ENCODE measurements around the gene PLEKHN1.
"Not testable (repeated sequence)": the region's sequence is repeated elsewhere in the genome, so short reads cannot be mapped to it uniquely, and the experiment has no call there.

The PLEKHN1 gene

DNA sequence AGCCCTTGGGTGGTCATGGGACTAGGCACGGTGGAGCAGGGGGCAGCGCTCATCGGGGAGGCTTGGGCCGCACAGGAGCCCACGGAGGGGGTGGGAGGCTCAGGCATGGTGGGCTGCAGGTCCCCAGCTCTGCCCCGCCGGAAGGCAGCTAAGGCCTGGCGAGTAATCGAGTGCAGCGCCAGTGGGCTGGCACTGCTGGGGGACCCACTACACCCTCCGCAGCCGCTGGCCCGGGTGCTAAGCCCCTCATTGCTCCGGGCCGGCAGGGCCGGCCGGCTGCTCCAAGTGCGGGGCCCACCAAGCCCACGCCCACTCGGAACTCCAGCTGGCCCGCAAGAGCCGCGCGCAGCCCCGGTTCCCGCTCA is 52.0 kb downstream of the PLEKHN1 start:
- not testable (repeated sequence) for H3K4me2 ChIP-seq (ENCODE audit: insufficient read depth, low read length); H2AFZ ChIP-seq (ENCODE audit: low read depth, low read length); H3K9ac ChIP-seq (ENCODE audit: low read depth, low read length); H3K27ac ChIP-seq (ENCODE audit: low read length); H3K36me3 ChIP-seq (ENCODE audit: insufficient read depth, low read length); H3K4me3 ChIP-seq (ENCODE audit: low read depth in 1 of 2, low read length in 2 of 2); H3K9me3 ChIP-seq (ENCODE audit: insufficient read depth, low read length, severe bottlenecking); ATAC-seq (ENCODE audit: insufficient read depth, low read depth); H3K27me3 ChIP-seq (ENCODE audit: insufficient read depth, low read length, poor library complexity); DNase-seq
- Histone ChIP-seq H3K79me2 (ENCODE audit: insufficient read depth, low read length) (peaks cover 14% of the 10 kb centered on the region), H3K4me1 (ENCODE audit: insufficient read depth, low read length) (peaks cover 41% of the 10 kb centered on the region), H4K20me1 (ENCODE audit: insufficient read depth, low read length) (peaks cover 24% of the 10 kb centered on the region)

DNA sequence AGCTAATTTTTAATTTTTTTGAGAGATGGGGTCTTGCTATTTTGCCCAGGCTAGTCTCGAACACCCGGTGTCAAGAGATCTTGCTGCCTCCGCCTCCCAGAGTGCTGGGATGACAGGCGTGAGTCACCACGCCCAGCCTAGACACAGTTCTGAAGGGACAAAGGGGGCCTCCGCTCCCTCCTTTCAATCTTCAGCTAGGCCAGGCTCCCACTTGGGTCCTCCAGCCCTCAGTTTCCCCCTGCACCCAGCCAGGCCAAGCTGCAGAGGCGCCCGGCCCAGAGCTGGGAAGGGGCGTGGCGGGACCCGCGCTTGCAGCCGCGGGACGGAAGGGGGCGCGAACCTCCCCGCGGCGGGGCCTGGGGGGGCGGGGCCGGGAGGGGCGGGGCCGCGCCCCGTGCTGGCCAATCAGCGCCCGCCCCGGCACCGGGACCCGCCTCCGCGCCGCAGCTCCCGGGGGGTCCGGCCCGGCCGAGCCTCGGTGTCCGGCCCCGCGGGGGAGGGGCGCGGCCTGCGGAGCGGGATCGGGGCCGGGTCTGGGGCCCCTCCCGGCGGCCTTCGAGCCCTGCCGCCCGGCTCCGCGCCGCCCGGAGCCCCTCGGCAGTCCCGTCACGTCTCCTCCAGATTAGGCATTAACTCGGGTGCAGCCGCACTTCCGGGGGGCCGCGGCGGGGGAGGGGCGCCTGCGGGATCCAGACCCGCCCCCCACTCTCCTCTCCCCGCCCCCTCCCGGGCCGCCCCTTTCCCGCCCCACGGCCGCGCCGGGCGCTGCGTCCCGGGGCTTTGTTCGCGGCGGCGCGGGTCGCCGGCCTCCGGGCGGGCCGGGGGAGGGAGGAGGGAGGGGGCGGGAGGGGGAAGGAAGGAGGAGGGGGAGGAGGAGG is 53.1 kb downstream of the PLEKHN1 start:
- Histone ChIP-seq H2AFZ (ENCODE audit: low read depth, low read length) (peak overlapping the region; percentile 75), H4K20me1 (ENCODE audit: insufficient read depth, low read length) (peaks cover 26% of the 10 kb centered on the region), H3K9me3 (ENCODE audit: insufficient read depth, low read length, severe bottlenecking) (no peaks in the 10 kb centered on the region), H3K36me3 (ENCODE audit: insufficient read depth, low read length) (no peaks in the 10 kb centered on the region), H3K4me3 (ENCODE audit: low read depth in 1 of 2, low read length in 2 of 2) (peak overlapping the region in 1 of 2 experiments; percentile 56; a peak in 2 of 4 replicates), H3K27me3 (ENCODE audit: insufficient read depth, low read length, poor library complexity) (no peaks in the 10 kb centered on the region), H3K4me2 (ENCODE audit: insufficient read depth, low read length) (peak overlapping the region; percentile 71), H3K9ac (ENCODE audit: low read depth, low read length) (peak overlapping the region; percentile 53), H3K4me1 (ENCODE audit: insufficient read depth, low read length) (peaks cover 32% of the 10 kb centered on the region), H3K79me2 (ENCODE audit: insufficient read depth, low read length) (peaks cover 6% of the 10 kb centered on the region; the same call in 1 of the 2 replicates), H3K27ac (ENCODE audit: low read length) (peak overlapping the region; percentile 52)
- ATAC-seq (ENCODE audit: insufficient read depth, low read depth), result peak; percentile 65
- peak; percentile 82 for DNase-seq
- TF ChIP-seq, protein P1, sequence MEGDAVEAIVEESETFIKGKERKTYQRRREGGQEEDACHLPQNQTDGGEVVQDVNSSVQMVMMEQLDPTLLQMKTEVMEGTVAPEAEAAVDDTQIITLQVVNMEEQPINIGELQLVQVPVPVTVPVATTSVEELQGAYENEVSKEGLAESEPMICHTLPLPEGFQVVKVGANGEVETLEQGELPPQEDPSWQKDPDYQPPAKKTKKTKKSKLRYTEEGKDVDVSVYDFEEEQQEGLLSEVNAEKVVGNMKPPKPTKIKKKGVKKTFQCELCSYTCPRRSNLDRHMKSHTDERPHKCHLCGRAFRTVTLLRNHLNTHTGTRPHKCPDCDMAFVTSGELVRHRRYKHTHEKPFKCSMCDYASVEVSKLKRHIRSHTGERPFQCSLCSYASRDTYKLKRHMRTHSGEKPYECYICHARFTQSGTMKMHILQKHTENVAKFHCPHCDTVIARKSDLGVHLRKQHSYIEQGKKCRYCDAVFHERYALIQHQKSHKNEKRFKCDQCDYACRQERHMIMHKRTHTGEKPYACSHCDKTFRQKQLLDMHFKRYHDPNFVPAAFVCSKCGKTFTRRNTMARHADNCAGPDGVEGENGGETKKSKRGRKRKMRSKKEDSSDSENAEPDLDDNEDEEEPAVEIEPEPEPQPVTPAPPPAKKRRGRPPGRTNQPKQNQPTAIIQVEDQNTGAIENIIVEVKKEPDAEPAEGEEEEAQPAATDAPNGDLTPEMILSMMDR (IDR thresholded peaks at IDR 0.05; ENCODE audit: borderline replicate concordance, extremely low read depth, low read length, poor library complexity, severe bottlenecking), result peak; percentile 64
- no peak for TF ChIP-seq EZH2 (IDR thresholded peaks at IDR 0.05; ENCODE audit: borderline replicate concordance, low read depth, low read length, severe bottlenecking)

DNA sequence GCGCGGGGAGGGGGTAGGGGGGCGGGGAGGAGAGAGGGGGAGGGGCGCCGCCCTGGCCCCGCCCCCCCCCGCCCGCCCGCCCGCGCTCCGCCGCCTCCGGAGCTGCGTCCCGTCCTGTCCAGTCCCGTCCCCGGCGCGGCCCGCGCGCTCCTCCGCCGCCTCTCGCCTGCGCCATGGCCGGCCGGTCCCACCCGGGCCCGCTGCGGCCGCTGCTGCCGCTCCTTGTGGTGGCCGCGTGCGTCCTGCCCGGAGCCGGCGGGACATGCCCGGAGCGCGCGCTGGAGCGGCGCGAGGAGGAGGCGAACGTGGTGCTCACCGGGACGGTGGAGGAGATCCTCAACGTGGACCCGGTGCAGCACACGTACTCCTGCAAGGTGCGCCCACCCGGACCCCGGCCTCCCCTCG is 53.7 kb downstream of the PLEKHN1 start, which contains the start of gene AGRN:
Gene AGRN, plus strand, starts transcription at position 121 of the 405 bp plus-strand sequence. Its CDS starts 53 bp downstream, at position 174.
- Histone ChIP-seq H3K4me3 (ENCODE audit: low read depth in 1 of 2, low read length in 2 of 2) (peak within 1 kb of the TSS; percentile 23 to 82; a peak in 3 of 4 replicates), H3K27ac (ENCODE audit: low read length) (peak within 1 kb of the TSS; percentile 56), H2AFZ (ENCODE audit: low read depth, low read length) (peak within 1 kb of the TSS; percentile 78), H3K27me3 (ENCODE audit: insufficient read depth, low read length, poor library complexity) (no peaks in the 10 kb centered on the region), H3K4me1 (ENCODE audit: insufficient read depth, low read length) (peaks cover 25% of the 10 kb centered on the region), H4K20me1 (ENCODE audit: insufficient read depth, low read length) (peaks cover 32% of the 10 kb centered on the region), H3K4me2 (ENCODE audit: insufficient read depth, low read length) (peak within 1 kb of the TSS; percentile 98), H3K79me2 (ENCODE audit: insufficient read depth, low read length) (peaks cover 2% of the 10 kb centered on the region; the same call in 1 of the 2 replicates), H3K36me3 (ENCODE audit: insufficient read depth, low read length) (no peaks in the 10 kb centered on the region), H3K9me3 (ENCODE audit: insufficient read depth, low read length, severe bottlenecking) (no peaks in the 10 kb centered on the region), H3K9ac (ENCODE audit: low read depth, low read length) (peak within 1 kb of the TSS; percentile 64)
- DNase-seq (peak; percentile 42), ATAC-seq (ENCODE audit: insufficient read depth, low read depth) (peak; percentile 31)
- TF ChIP-seq EZH2 (IDR thresholded peaks at IDR 0.05; ENCODE audit: borderline replicate concordance, low read depth, low read length, severe bottlenecking), result no peak
- TF ChIP-seq, protein P1 (IDR thresholded peaks at IDR 0.05; ENCODE audit: borderline replicate concordance, extremely low read depth, low read length, poor library complexity, severe bottlenecking), result no peak

DNA sequence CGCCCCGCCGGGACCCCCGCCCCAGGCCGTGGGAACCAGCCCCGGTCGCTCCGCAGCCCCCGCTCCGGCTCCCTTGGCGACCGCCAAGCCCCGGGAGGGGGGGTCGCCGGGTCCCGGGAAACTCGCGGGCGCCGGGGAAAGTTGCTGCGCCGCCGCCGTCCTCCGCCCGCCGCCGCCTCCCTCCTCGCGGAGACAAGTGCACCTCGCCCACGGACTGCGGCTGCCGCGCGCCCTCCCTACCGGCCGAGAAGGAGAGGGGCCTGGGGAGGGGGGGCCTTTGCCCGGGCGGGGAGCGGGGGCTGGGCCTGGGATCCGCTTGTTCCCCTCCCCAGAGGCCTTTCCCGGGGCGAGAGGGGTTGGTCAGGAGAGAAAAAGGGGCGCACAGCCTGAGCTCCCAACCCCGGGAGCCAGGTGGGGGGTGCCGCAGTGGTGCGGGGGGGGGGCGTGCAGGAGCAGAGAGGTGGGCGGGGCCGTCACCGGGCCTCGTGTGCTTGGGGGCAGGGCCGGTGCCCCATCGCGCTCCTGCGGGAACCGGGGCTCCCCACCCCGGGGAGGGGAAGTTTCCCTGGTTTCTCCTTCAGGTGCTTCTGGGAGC is 54.2 kb downstream of the PLEKHN1 start:
- H3K27me3 ChIP-seq (ENCODE audit: insufficient read depth, low read length, poor library complexity), result no peaks in the 10 kb centered on the region
- peak overlapping the region; percentile 78; the same call in 1 of the 2 replicates for H2AFZ ChIP-seq (ENCODE audit: low read depth, low read length)
- DNase-seq (peak; percentile 45), ATAC-seq (ENCODE audit: insufficient read depth, low read depth) (peak; percentile 29)
- H4K20me1 ChIP-seq (ENCODE audit: insufficient read depth, low read length), result peaks cover 32% of the 10 kb centered on the region
- H3K36me3 ChIP-seq (ENCODE audit: insufficient read depth, low read length), result no peaks in the 10 kb centered on the region
- H3K4me2 ChIP-seq (ENCODE audit: insufficient read depth, low read length), result peak overlapping the region; percentile 98
- 0 out of 2 replicates have a peak overlapping the region, but pooled peaks have one; percentile 56 for H3K27ac ChIP-seq (ENCODE audit: low read length)
- H3K4me1 ChIP-seq (ENCODE audit: insufficient read depth, low read length), result peaks cover 20% of the 10 kb centered on the region
- H3K9ac ChIP-seq (ENCODE audit: low read depth, low read length), result peak overlapping the region; percentile 64
- no peak for TF ChIP-seq EZH2 (IDR thresholded peaks at IDR 0.05; ENCODE audit: borderline replicate concordance, low read depth, low read length, severe bottlenecking)
- TF ChIP-seq, protein P1 (IDR thresholded peaks at IDR 0.05; ENCODE audit: borderline replicate concordance, extremely low read depth, low read length, poor library complexity, severe bottlenecking), result no peak
- peak overlapping the region; percentile 23 to 82; a peak in 3 of 4 replicates for H3K4me3 ChIP-seq (ENCODE audit: low read depth in 1 of 2, low read length in 2 of 2)
- H3K79me2 ChIP-seq (ENCODE audit: insufficient read depth, low read length), result no peaks in the 10 kb centered on the region
- H3K9me3 ChIP-seq (ENCODE audit: insufficient read depth, low read length, severe bottlenecking), result no peaks in the 10 kb centered on the region
